Cardiac fibroblast (primary cell): Measurements from ENCODE around the gene CLCNKA.

Experiments used
- DNase-seq, 2 donors: peaks; one replicate each; pipeline versions ENCODE4 v3.0.0 to v3.0.0-alpha.2; 2010; ENCODE audit warnings: low read depth in 2 of 2
- H3K4me3 ChIP-seq, 2 donors: replicated peaks in 1 of 2; 1 replicate in 1 of 2; 2 replicates in 1 of 2; pipeline ENCODE4 v1.5.1; 2011; ENCODE audit warnings: low read depth in 2 of 2, low read length in 2 of 2, mild to moderate bottlenecking in 2 of 2, moderate library complexity in 1 of 2
- TF ChIP-seq, protein P1 (sequence below): IDR thresholded peaks from one replicate; pipeline ENCODE4 v1.5.1; 2011; ENCODE audit warnings: low read depth, mild to moderate bottlenecking, low read length, inconsistent platforms

CLCNKA gene

DNA sequence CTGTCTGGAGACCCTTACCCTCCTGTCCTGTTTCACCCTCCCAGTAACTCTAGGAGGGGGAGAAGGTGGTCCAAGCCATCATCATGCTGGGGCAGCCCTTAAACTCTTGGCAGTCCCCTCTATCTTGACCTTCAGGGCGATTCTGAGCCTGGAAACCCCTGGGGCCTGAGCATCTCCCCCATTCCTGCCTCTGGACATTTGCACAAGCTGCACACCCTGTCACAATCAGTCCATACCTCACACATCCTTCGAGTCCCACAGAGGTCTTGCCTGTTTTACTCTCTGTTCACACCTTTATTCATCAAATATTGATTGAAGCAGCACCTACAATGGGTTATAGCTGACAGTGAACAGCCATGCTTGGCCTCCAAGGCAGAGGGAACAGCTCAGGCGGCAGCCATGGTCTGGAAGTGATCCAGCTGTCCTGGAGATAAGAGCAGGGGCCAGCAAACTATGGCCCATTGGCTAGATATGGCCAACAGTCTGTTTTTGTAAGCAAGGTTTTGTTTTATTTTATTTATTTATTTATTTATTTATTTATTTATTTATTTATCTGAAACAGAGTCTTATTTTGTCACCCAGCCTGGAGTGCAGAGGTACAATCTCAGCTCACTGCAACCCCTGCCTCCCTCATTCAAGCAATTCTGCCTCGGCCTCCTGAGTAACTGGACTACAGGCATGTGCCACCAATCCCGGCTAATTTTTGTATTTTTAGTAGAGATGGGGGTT is 58.8 kb downstream of the CLCNKA start:
- TF ChIP-seq, protein P1, sequence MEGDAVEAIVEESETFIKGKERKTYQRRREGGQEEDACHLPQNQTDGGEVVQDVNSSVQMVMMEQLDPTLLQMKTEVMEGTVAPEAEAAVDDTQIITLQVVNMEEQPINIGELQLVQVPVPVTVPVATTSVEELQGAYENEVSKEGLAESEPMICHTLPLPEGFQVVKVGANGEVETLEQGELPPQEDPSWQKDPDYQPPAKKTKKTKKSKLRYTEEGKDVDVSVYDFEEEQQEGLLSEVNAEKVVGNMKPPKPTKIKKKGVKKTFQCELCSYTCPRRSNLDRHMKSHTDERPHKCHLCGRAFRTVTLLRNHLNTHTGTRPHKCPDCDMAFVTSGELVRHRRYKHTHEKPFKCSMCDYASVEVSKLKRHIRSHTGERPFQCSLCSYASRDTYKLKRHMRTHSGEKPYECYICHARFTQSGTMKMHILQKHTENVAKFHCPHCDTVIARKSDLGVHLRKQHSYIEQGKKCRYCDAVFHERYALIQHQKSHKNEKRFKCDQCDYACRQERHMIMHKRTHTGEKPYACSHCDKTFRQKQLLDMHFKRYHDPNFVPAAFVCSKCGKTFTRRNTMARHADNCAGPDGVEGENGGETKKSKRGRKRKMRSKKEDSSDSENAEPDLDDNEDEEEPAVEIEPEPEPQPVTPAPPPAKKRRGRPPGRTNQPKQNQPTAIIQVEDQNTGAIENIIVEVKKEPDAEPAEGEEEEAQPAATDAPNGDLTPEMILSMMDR: no peak
- H3K4me3 ChIP-seq: no peak overlapping the region
- peak in 1 of 2 donors; percentile 25 for DNase-seq

DNA sequence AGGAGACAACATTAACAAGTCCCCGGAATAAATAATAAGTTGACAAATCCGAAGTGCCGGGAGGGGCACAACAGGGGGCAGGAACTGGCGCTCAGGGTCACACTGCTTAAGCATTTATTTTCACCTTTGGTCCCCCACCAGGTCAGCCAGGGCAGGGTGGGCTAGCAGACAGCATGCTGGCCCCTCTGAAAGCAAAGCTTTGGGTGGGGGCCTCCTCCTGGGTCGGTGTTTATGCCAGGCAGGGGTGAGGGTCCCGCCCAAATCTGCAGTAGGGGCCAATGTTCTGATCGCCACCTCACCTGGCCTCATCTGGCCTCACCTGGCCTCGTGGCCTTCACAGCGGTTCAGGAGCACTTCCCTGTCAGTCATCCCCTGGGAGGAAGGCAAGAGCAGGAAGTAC is 59.8 kb downstream of the CLCNKA start:
- TF ChIP-seq, protein P1: no peak
- no peak for DNase-seq
- no peak overlapping the region for H3K4me3 ChIP-seq

DNA sequence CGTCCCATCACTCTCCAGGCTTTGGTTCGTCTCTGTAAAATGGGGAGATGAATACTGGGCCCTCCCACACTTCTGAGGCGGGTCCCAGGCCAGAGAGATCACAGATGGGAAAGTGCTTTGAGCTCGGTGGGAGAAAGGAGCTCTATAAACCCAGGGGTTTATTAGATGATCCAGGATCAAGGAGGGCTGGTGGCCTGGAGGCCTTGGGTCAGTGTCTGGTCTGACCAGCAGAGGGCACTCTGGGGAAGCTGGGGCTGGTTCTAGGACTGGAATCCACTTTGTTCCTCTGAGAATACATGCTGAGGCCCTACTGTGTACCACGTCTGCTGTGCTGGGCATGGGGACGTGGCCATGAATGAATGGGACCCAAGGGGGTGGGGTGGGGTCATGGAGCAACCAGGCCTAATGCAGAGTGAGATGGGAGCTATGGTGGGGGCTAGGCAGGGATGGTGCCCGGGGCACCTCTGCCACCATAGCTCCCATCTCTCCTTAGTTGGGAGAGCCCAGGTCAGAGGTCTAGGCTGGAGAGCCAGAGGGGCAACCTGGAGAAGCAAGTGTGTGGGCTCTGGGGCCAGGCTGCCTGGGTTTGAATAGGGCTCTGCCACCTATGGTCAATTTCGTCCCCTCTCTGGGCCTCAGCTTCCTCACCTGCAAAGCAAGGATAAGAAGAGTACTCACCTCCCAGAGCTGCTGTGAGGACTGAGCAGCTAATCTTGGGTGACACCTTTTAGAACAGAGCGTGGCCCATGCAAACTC is 60.6 kb downstream of the CLCNKA start:
- peak; percentile 71 to 73 for DNase-seq
- no peak overlapping the region for H3K4me3 ChIP-seq
- TF ChIP-seq, protein P1: peak; percentile 98

DNA sequence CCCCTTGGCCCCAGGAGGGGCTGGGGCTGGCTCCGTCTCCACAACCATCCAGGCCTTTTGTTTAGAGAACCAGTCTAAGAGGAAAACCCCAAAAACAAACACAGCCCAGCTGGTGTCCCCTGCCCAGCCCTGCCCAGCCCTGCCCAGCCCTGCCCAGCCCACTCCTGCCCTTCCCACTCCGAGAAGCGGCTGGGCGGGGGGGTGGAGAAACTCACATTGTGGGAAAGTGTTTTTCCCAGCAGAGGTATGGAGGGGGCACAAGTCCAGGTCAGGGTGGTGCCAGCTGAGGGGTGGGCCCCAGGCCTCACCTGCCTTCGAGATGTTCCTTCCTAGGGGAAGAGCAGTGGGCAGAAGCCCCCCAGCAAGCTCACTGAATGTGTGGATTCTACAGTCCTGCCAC is 61.6 kb downstream of the CLCNKA start:
- DNase-seq: no peak
- no peak overlapping the region for H3K4me3 ChIP-seq
- TF ChIP-seq, protein P1: no peak
